IPS-NIHi7 (cell line): Measurements from ENCODE around the gene C11orf54.
"Not testable (repeated sequence)": the region's sequence is repeated elsewhere in the genome, so short reads cannot be mapped to it uniquely, and the experiment has no call there.

Experiments used
- DNase-seq: peaks from one replicate; pipeline ENCODE4 v3.0.0; 2012; ENCODE audit warnings: mixed read lengths; ENCODE audit errors: extremely low spot score

The C11orf54 gene

DNA sequence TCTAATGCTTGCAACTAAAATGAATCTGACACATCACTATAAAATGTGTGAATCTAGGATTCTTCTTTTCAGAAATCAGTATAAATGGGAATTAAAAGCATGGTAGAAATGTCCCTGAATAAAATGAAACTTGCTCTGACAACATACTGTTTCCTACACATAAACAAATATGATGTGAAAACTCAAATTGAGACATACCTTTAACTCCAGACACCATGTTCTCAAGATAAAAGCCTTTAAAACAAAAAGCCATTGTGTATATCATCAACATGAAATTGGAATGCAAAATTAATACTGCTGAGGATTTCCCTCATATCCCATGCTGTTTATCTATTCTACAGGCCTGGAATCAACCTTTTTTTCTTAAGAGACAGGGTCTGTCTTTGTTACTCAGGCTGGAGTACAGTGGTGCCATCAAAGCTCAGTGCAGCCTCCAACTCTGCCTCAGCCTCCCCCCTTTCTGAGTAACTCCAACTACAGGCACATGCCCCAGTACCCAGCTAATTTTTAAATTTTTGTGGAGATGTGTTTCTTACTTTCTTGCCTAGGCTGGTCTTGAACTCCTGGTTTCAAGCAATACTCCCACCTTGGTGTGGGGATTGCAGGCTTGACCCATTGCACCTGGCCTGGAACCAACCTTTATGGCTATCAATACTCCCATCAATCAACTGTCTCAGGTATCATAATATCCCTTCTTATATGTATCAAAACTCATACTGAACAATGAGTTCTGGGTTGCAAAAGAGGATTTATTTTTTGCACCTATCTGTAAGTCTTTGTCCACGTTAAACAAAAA is 6.8 kb upstream of the C11orf54 start:
- no peak for DNase-seq

DNA sequence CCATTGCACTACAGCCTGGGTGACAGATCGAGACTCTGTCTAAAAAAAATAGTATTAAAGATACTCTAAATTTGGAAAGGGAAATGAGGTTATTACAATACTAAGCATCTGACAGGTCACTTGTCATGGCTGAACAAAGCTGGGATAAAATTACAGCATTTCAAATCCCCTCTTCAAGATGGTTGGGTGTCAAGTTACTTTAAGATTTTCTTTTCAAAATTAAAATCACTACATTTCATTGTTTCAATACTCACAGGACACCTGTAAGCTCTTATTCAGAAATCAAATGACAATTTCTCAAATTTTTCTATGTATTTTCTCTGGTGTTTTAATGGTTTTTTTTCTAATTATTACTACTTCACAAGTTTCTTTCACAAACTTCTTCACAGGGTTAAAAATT is 5.8 kb upstream of the C11orf54 start:
- no peak for DNase-seq

DNA sequence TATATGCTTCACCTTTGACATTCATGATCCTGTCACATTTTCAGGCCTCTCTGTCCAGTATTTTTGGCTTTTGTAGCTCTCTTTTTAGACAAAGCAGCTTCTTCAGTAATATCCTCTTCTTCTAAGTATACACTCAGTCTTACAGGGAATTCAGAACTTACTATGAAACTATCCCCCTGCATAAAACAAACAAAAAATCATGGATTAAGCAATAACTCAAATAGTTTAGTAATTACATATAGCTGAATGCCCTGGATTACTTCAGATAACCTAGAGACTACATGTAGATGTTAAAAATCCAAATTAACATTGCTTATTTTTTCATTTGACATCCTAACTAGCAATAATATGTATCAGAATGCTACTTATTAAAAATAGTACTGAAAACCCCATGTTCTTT is 5.3 kb upstream of the C11orf54 start:
- no peak for DNase-seq

GRCh38 chr11:93737904-93738612 is 3.4 kb upstream of the C11orf54 start:
- DNase-seq, result no peak

- DNase-seq, result no peak
Measured at GRCh38 chr11:93738647-93739081, 2.8 kb upstream of the C11orf54 start.

DNA sequence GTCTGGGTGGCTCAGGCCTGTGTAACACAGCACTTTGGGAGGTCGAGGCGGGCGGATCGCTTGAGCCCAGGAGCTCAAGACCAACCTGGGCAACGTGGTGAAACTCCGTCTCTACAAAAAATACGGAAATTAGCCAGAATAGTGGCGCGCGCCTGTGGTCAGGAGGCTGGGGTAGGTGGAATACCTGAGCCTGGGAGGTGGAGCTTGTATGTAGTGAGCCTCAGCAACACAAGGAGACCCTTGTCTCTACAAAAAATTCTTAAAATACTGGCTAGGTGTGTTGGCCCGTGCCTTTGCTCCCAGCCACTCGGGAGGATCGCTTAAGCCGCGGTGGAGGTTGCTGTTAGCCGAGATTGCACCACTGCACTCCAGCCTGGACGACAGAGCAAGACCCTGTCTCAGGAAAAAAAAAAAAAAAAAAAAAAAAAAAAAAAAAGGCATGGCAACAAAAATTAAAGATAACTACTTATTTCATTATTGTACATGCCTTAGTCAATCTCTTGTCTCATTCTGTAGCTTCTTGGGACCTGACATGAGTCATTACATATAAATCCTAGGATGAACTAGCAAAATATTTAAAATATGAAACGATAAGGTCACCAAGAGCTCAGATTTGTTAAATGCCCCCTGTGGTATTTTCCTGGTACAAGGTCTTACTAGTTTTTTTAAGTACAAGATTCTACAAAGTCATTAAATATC is 1.3 kb upstream of the C11orf54 start:
- no peak for DNase-seq

DNA sequence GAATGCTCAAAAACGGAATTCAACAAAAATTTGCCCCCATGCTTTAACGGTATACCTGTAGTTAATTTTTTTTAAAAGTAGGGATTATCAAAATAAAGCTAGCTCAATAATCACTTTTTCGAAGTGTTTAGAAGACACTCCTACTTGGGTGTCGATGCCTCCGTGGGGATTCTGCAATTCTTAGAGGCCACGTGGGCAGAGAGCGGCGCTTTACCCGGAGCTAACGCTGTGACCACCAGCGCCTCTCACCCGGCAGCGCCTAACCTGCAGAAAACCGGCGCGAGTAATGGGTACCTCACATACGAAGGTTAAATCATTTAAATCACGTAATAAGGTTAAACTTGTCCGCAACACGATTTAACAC is 760 bp upstream of the C11orf54 start:
- no peak for DNase-seq

- DNase-seq, result peak; percentile 57
Measured at GRCh38 chr11:93741882-93742226, 382 bp downstream of the C11orf54 start.

GRCh38 chr11:93743291-93743690 is 1.8 kb downstream of the C11orf54 start:
- no peak for DNase-seq

- DNase-seq, result no peak
Measured at GRCh38 chr11:93744669-93745004, 3.2 kb downstream of the C11orf54 start.

DNA sequence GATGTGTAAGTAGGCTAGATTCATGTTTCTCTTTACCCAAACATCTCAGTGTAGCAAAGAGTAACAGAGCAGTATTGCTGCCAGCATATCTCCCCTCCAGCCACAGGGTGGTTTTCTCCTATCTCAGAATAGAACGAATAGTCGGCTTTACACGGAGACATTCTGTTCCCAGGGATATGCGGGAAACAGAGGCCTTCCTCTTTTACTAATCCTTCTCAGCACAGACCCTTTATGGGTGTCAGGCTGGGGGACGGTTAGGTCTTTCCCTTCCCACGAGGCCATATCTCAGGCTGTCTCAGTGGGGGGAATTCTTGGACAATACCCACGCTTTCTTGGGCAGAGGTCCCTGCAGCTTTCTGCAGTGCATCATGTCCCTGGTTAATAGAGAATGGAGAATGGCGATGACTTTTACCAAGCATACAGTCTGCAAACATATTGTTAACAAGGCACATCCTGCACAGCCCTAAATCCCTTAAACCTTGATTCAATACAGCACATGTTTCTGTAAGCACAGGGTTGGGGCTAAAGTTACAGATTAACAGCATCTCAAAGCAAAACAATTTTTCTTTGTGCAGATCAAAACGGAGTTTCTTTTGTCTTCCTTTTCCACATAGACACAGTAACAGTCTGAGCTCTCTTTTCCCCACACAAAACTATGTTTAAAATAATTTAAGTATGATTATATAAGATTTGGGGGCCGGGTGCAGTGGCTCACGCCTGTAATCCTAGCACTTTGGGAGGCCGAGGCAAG is 3.7 kb downstream of the C11orf54 start:
- DNase-seq, result not testable (repeated sequence)

- no peak for DNase-seq
Measured at GRCh38 chr11:93746101-93746500, 4.6 kb downstream of the C11orf54 start.

DNA sequence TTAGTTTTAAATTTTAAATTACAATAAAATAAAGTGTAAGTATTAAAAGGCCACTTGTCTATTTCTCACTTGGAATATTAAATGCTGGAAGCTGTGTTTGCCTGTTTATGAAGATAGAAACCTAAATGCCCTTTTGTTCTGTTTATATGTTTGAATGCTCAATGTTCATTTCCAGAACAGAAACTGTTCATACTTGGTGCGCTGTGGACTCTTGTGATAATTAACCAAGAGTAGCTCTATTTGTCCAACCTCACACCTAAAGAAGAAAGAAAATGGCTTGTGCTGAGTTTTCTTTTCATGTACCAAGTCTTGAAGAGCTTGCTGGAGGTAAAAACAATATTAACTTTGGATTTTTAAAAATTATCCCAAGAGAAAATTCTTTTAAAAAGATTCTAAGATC is 5.7 kb downstream of the C11orf54 start:
- DNase-seq, result no peak

GRCh38 chr11:93751001-93751400 is 9.5 kb downstream of the C11orf54 start:
- no peak for DNase-seq

- no peak for DNase-seq
Measured at GRCh38 chr11:93753241-93753640, 11.8 kb downstream of the C11orf54 start.

DNA sequence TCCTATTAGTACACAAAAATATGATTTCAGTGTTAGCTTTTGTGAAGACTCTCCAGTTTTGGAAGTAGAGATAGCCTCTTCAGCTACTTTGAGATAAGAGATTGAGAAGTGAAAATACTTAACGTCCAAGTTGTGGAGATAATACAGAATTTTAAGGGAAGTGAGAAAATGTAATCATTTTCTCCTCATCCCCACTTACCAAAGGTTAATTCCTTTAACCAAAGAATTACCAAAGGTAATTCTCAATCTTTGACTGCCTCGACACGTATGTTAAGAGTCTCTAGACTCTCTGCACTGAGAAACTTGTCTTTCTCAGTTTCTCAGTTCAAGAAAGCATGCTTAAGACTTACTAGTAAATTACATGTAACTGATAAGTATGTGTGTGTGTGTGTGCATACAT is 15.3 kb downstream of the C11orf54 start:
- DNase-seq, result no peak

- DNase-seq, result no peak
Measured at GRCh38 chr11:93757301-93757700, 15.8 kb downstream of the C11orf54 start.

DNA sequence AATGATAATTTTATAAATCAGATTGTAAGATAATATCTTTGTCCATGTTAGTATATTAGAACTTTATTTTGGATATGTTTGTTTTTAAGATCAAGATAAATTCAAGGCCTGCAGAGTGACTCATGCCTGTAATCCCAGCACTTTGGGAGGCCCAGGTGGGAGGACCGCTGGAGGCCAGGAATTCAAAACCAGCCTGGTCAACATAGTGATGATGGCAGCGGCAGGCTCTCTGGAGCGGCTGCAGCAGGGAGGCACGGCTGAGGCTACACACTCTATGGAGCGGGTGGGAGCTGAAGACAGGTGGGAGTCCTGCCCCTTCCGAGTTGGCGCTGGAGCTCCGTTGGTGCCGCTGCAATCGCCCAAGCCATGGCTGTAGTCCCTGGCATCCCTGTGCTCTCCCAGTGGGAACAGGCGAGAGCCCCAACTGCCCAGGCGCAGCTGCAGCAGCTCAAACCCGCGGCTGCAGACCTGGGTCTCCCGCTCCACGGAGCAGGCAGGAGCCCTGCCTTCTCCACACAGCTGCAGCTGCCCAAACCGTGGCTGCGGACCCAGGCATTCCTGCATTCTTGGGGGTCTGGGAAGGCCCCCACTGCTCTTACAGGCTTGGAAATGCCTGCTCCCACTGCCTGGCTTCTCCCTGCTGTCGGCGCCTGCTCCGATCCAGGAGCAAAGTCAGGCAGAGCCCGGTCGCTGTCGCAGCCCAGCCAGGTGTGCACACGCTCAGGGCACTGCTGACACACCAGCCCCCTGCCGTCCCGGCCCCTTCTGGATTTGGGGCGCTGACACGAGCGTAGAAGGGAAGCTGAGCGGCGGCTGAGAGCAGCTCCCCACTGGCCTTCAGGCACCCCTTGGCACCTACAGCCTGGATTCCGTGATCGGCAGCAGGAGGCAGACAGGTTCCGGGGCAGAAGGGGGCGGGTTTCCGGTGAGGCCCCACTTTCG is 16.7 kb downstream of the C11orf54 start:
- no peak for DNase-seq

DNA sequence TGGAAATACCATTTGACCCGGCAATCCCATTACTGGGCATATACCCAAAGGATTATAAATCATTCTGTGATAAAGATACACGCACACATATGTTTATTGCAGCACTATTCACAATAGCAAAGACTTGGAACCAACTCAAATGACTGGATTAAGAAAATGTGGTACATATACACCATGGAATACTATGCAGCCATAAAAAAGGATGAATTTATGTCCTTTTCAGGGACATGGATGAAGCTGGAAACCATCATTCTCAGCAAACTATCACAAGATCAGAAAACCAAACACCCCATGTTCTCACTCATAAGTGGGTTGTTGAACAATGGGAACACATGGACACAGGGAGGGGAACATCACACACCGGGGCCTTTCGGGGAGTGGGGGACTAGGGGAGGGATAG is 17.7 kb downstream of the C11orf54 start:
- not testable (repeated sequence) for DNase-seq

DNA sequence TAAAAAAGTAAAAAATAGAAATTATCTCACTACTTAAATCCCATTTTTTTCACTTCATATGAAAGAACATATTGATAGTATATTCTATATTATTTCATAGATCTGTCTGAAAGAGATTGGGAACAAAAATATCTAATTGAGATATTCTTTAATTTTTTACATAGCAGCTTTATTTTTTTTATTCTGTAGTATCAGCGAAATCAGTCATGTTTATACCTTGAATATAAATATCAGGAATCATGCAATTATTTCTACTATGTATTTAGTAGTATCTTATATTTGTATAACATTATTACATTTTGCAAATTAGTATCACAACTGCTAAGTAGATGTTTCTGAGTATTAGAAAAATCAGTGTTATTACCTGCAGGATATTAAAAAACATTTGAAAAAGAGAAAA is 20.4 kb downstream of the C11orf54 start:
- no peak for DNase-seq

DNA sequence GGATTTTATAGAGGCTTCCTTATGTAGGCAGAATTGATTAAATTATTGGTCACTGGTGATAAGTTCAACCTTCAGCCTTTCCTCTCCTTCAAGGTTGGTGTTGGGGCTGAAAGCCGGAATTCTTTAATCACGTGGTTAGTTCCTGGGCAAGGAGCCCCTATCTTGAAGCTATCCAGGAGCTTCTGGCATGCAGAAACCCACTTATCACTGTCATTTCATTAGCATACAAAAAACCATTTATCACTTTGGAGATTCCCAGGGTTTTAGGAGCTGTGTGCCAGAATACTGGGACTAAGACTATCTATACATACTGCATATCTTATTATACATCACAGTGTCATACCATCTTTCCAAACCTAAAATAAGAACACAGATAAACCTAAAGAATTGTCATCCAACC is 24.1 kb downstream of the C11orf54 start:
- no peak for DNase-seq
